Measurements from ENCODE around the gene SPRR1A. TPM values are rescaled to one million over a fixed set of nuclear protein-coding genes. Genes with fewer than 3 reads are reported as not detected.
A peak's percentile ranks its signal among the peaks of the same experiment; 100 is the strongest.
"Not testable (repeated sequence)": the region's sequence is repeated elsewhere in the genome, so short reads cannot be mapped to it uniquely, and the experiment has no call there.

SPRR1A gene
- total RNA-seq, 8 experiments from 2014 or later: not detected

- in situ Hi-C loops (cut with MboI; ENCODE audit: low pct_unique_long_range_greater_than_20kb in 2 of 9, low sequenced_read_pairs in 9 of 9, unreplicated experiment in 9 of 9): no loop called here
- ATAC-seq (replicated peaks in 6 of 8): no peak
- Histone ChIP-seq H3K27ac (no peak overlapping the region), H3K4me3 (no peak overlapping the region), H3K4me1 (replicated peaks in 1 of 2) (no peaks in the 10 kb centered on the region)
- 40 to 78% (median 64%) methylated on average over 1 to 4 of the region's 4 CpGs; no CpG with 5 or more reads in 3 of the 10 experiments for WGBS, 10 experiments
These were observed 1.8 kb upstream of the SPRR1A start for GRCh38 chr1:152982076-152982475.

GRCh38 chr1:152983234-152983633 lies 647 bp upstream of the SPRR1A start:
- no peak overlapping the region for H3K27ac ChIP-seq
- no peak overlapping the region for H3K4me3 ChIP-seq
- no peak for ATAC-seq (replicated peaks in 6 of 8)
- in situ Hi-C loops (cut with MboI; ENCODE audit: low pct_unique_long_range_greater_than_20kb in 2 of 9, low sequenced_read_pairs in 9 of 9, unreplicated experiment in 9 of 9): no loop called here
- H3K4me1 ChIP-seq (replicated peaks in 1 of 2): no peaks in the 10 kb centered on the region

- Histone ChIP-seq H3K4me3 (no peak overlapping the region), H3K4me1 (replicated peaks in 1 of 2) (no peaks in the 10 kb centered on the region), H3K27ac (no peak overlapping the region)
- no peak for ATAC-seq (replicated peaks in 6 of 8)
- in situ Hi-C loops (cut with MboI; ENCODE audit: low pct_unique_long_range_greater_than_20kb in 2 of 9, low sequenced_read_pairs in 9 of 9, unreplicated experiment in 9 of 9): no loop called here
- WGBS, 10 experiments: 0 to 94% (median 56%) methylated on average over 1 to 2 of the region's 2 CpGs
These were observed 2.7 kb downstream of the SPRR1A start for GRCh38 chr1:152986578-152986977.

- in situ Hi-C loops (cut with MboI; ENCODE audit: low pct_unique_long_range_greater_than_20kb in 2 of 9, low sequenced_read_pairs in 9 of 9, unreplicated experiment in 9 of 9): no loop called here
These were observed 9.3 kb downstream of the SPRR1A start for GRCh38 chr1:152993186-152993585.

GRCh38 chr1:152995842-152996241 lies 12.0 kb downstream of the SPRR1A start:
- Histone ChIP-seq H3K4me1 (replicated peaks in 1 of 2) (no peaks in the 10 kb centered on the region), H3K4me3 (no peak overlapping the region), H3K27ac (no peak overlapping the region)
- ATAC-seq (replicated peaks in 6 of 8): no peak
- 0 to 44% (median 25%) methylated on average over 1 of the region's 1 CpG; no CpG with 5 or more reads in 1 of the 10 experiments for WGBS, 10 experiments
- in situ Hi-C loops (cut with MboI; ENCODE audit: low pct_unique_long_range_greater_than_20kb in 2 of 9, low sequenced_read_pairs in 9 of 9, unreplicated experiment in 9 of 9): no loop called here

More at GRCh38 chr1:152993186-152993585, 9.3 kb downstream of the SPRR1A start:
- Histone ChIP-seq H3K4me1 (replicated peaks in 1 of 2) (no peaks in the 10 kb centered on the region), H3K27ac (no peak overlapping the region), H3K4me3 (no peak overlapping the region)
- no peak for ATAC-seq (replicated peaks in 6 of 8)
- WGBS, 10 experiments: 0 to 76% (median 57%) methylated on average over 1 to 6 of the region's 6 CpGs

- WGBS, 10 experiments: 0 to 43% (median 8%) methylated on average over 1 to 5 of the region's 5 CpGs; no CpG with 5 or more reads in 1 of the 10 experiments
- Histone ChIP-seq H3K27ac (no peak overlapping the region), H3K4me1 (replicated peaks in 1 of 2) (no peaks in the 10 kb centered on the region), H3K4me3 (no peak overlapping the region)
- no peak for ATAC-seq (replicated peaks in 6 of 8)
- in situ Hi-C loops (cut with MboI; ENCODE audit: low pct_unique_long_range_greater_than_20kb in 2 of 9, low sequenced_read_pairs in 9 of 9, unreplicated experiment in 9 of 9): no loop called here
These were observed 12.9 kb downstream of the SPRR1A start for GRCh38 chr1:152996633-152997400.

GRCh38 chr1:152997901-152998300 lies 14.0 kb downstream of the SPRR1A start:
- Histone ChIP-seq H3K27ac (no peak overlapping the region), H3K4me1 (replicated peaks in 1 of 2) (no peaks in the 10 kb centered on the region), H3K4me3 (no peak overlapping the region)
- in situ Hi-C loops (cut with MboI; ENCODE audit: low pct_unique_long_range_greater_than_20kb in 2 of 9, low sequenced_read_pairs in 9 of 9, unreplicated experiment in 9 of 9): no loop called here
- 0 to 75% (median 46%) methylated on average over 2 to 7 of the region's 7 CpGs; no CpG with 5 or more reads in 1 of the 10 experiments for WGBS, 10 experiments
- ATAC-seq (replicated peaks in 6 of 8): peak in 1 of 8 experiments; percentile 14

- ATAC-seq (replicated peaks in 6 of 8): no peak
- H3K4me3 ChIP-seq: no peak overlapping the region
- no peaks in the 10 kb centered on the region for H3K4me1 ChIP-seq (replicated peaks in 1 of 2)
- no peak overlapping the region for H3K27ac ChIP-seq
- 27 to 100% (median 69%) methylated on average over 1 to 4 of the region's 4 CpGs; no CpG with 5 or more reads in 3 of the 10 experiments for WGBS, 10 experiments
- in situ Hi-C loops (cut with MboI; ENCODE audit: low pct_unique_long_range_greater_than_20kb in 2 of 9, low sequenced_read_pairs in 9 of 9, unreplicated experiment in 9 of 9): no loop called here
These were observed 14.6 kb downstream of the SPRR1A start for GRCh38 chr1:152998476-152998875.

- no peak for ATAC-seq (replicated peaks in 6 of 8)
- Histone ChIP-seq H3K4me1 (replicated peaks in 1 of 2) (no peaks in the 10 kb centered on the region), H3K27ac (no peak overlapping the region), H3K4me3 (no peak overlapping the region)
- in situ Hi-C loops (cut with MboI; ENCODE audit: low pct_unique_long_range_greater_than_20kb in 2 of 9, low sequenced_read_pairs in 9 of 9, unreplicated experiment in 9 of 9): no loop called here
- WGBS, 10 experiments: 0 to 74% (median 48%) methylated on average over 1 to 5 of the region's 6 CpGs
These were observed 15.9 kb downstream of the SPRR1A start for GRCh38 chr1:152999818-153000217.

GRCh38 chr1:153000294-153000693 lies 16.4 kb downstream of the SPRR1A start:
- no peak overlapping the region for H3K27ac ChIP-seq
- in situ Hi-C loops (cut with MboI; ENCODE audit: low pct_unique_long_range_greater_than_20kb in 2 of 9, low sequenced_read_pairs in 9 of 9, unreplicated experiment in 9 of 9): no loop called here
- no peaks in the 10 kb centered on the region for H3K4me1 ChIP-seq (replicated peaks in 1 of 2)
- 0 to 100% (median 60%) methylated on average over 1 of the region's 1 CpG; no CpG with 5 or more reads in 3 of the 10 experiments for WGBS, 10 experiments
- H3K4me3 ChIP-seq: no peak overlapping the region
- peak in 2 of 8 experiments; percentile 80 to 81 for ATAC-seq (replicated peaks in 6 of 8)

- no peak for ATAC-seq (replicated peaks in 6 of 8)
These were observed 17.5 kb downstream of the SPRR1A start, which contains the start of gene SPRR3 for GRCh38 chr1:153001382-153001781. Gene SPRR3 (plus strand): TSS chr1:153001749. CDS start chr1:153003021, 1,272 bp downstream.

GRCh38 chr1:153011235-153011758 lies 27.4 kb downstream of the SPRR1A start:
- in situ Hi-C loops (cut with MboI; ENCODE audit: low pct_unique_long_range_greater_than_20kb in 2 of 9, low sequenced_read_pairs in 9 of 9, unreplicated experiment in 9 of 9); H3K27ac ChIP-seq; H3K4me3 ChIP-seq; H3K4me1 ChIP-seq (replicated peaks in 1 of 2); ATAC-seq (replicated peaks in 6 of 8): not testable (repeated sequence)
- WGBS, 10 experiments: 21 to 69% (median 56%) methylated on average over 1 to 8 of the region's 8 CpGs; no CpG with 5 or more reads in 2 of the 10 experiments

More at GRCh38 chr1:153001382-153001781, 17.5 kb downstream of the SPRR1A start, which contains the start of gene SPRR3:
- Histone ChIP-seq H3K4me3 (no peak within 1 kb of the TSS), H3K4me1 (replicated peaks in 1 of 2) (no peaks in the 10 kb centered on the region), H3K27ac (no peak within 1 kb of the TSS)
- WGBS, 10 experiments: 0 to 60% (median 17%) methylated on average over 1 to 2 of the region's 2 CpGs; no CpG with 5 or more reads in 1 of the 10 experiments
- in situ Hi-C loops (cut with MboI; ENCODE audit: low pct_unique_long_range_greater_than_20kb in 2 of 9, low sequenced_read_pairs in 9 of 9, unreplicated experiment in 9 of 9): no loop called here

GRCh38 chr1:153021829-153022228 lies 37.9 kb downstream of the SPRR1A start:
- in situ Hi-C loops (cut with MboI; ENCODE audit: low pct_unique_long_range_greater_than_20kb in 2 of 9, low sequenced_read_pairs in 9 of 9, unreplicated experiment in 9 of 9); H3K4me3 ChIP-seq; H3K4me1 ChIP-seq (replicated peaks in 1 of 2); ATAC-seq (replicated peaks in 6 of 8); H3K27ac ChIP-seq: not testable (repeated sequence)
- 0 to 67% (median 40%) methylated on average over 1 to 2 of the region's 2 CpGs; no CpG with 5 or more reads in 5 of the 10 experiments for WGBS, 10 experiments
